ENCODE data around the gene ARRDC5. TPM values are rescaled to one million over a fixed set of nuclear protein-coding genes. Genes with fewer than 3 reads are reported as not detected.
A peak's percentile ranks its signal among the peaks of the same experiment; 100 is the strongest.

The ARRDC5 gene
- total and polyA plus RNA-seq, 2 of the 8 experiments (the other 6 are each of a cell fraction or from before 2014, with no cell fraction given): not detected

DNA sequence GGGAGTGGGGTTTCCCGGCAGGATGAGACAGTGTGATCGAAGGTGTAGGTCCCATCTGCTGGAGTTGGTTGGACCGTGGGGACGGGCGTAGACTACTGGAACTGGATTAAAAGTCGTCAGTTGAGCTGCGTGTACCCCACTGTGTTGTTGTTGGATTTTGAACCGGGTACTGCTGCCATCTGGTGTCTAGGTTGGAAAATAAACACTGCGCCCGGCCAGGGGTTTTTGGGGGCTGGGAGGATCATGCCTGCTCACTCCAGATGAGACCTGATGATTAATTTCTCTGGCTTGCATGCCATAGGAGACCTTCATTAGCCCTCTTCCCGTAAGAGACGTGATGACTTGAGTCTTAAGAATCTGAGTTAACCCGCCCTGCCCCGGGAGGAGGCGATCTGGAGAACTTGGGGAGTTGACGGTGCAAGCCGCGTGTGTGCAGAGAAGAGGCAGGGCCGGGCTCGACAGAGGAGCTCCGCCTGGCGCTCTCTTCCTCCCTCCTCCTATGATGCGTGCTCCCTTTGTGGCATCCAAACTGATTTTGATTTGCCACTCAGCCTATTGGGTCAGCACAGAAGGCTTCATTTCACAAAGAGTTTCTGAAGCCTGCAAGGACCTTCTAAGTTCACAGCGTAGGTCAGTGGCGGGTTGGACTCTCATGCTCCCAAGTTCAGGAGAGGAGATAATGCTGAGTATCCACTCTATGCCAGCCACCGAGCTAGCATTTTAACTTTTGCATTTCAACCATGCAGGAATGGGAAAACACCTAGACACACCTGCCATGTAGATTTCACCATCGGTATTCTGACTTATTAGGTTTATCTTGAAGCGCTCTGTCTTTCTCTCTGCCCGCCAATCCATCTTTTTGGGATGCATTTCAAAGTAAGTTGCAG lies 9.3 kb upstream of the ARRDC5 start:
- H3K9me3 ChIP-seq (ENCODE audit: insufficient read depth in 2 of 2, low read depth in 1 of 2, low read length in 1 of 2): no peaks in the 10 kb centered on the region
- POLR2A ChIA-PET (ENCODE audit: partially characterized antibody): interaction anchor here (0.8 to 2.5 kb wide), 8 partner anchors 15 to 365 kb away, joined by 3 to 5 read pairs (median 4); partner anchors contain the start of gene PLIN3
- no peak overlapping the region for H2BK12ac ChIP-seq (ENCODE audit: low read depth, low read length)
- H3K27ac ChIP-seq (ENCODE audit: low read depth, low read length): no peak overlapping the region
- no peak overlapping the region for H3K23ac ChIP-seq (ENCODE audit: insufficient read length)
- no peak overlapping the region for H3K9ac ChIP-seq (replicated peaks in 1 of 4; ENCODE audit: extremely low read depth in 1 of 4, low read depth in 3 of 4, low read length in 3 of 4)
- H4K20me1 ChIP-seq (replicated peaks in 1 of 2; ENCODE audit: control insufficient read depth in 1 of 2, insufficient read depth in 2 of 2, low read length in 2 of 2): peaks cover 5 to 24% of the 10 kb centered on the region in 2 experiments
- H2BK120ac ChIP-seq (replicated peaks; ENCODE audit: low read depth, low read length): no peak overlapping the region
- no peak overlapping the region for H3K4ac ChIP-seq (replicated peaks; ENCODE audit: insufficient read length, low read depth, low read length)
- peaks cover 5% of the 10 kb centered on the region; the same call in 1 of the 2 replicates for H3K79me1 ChIP-seq (ENCODE audit: low read depth, low read length)
- H2BK15ac ChIP-seq (ENCODE audit: low read length): peak overlapping the region; percentile 81; the same call in 1 of the 2 replicates
- H3K36me3 ChIP-seq (ENCODE audit: control insufficient read depth in 2 of 4, insufficient read depth in 4 of 4, low read length in 3 of 4): peaks cover 4 to 22% (median 10%) of the 10 kb centered on the region in 4 experiments; a peak in 5 of 8 replicates
- no peak overlapping the region for H4K91ac ChIP-seq (replicated peaks; ENCODE audit: insufficient read length, low read length)
- H3K4me2 ChIP-seq (ENCODE audit: insufficient read depth in 1 of 2, low read depth in 2 of 2, low read length in 2 of 2): peak overlapping the region; percentile 43 to 75; a peak in 3 of 4 replicates
- 77% methylated on average over 29 of the region's 29 CpGs; no CpG with 5 or more reads in 1 of the 2 experiments for WGBS, 2 experiments (ENCODE audit: extremely low coverage in 1 of 2, insufficient coverage in 1 of 2, insufficient read length in 1 of 2, insufficient replicate concordance in 2 of 2, low coverage in 1 of 2, low lambda C conversion rate in 2 of 2, missing lambda C conversion rate in 1 of 2)
- H2BK5ac ChIP-seq (ENCODE audit: low read depth, low read length): no peak overlapping the region
- H2AK5ac ChIP-seq (ENCODE audit: low read depth, low read length): no peak overlapping the region
- H3K23me2 ChIP-seq (ENCODE audit: low read depth, low read length): peaks cover 8% of the 10 kb centered on the region
- H4K8ac ChIP-seq (ENCODE audit: extremely low read depth, insufficient read depth, low read length): peak overlapping the region; percentile 58; the same call in 1 of the 2 replicates
- H2AFZ ChIP-seq (ENCODE audit: low read length): no peak overlapping the region
- peak; percentile 49 to 80 for DNase-seq (ENCODE audit: low read depth in 1 of 2, low spot score in 2 of 2)
- no peaks in the 10 kb centered on the region; a peak in 2 of 7 replicates for H3K27me3 ChIP-seq (replicated peaks in 1 of 4; ENCODE audit: control insufficient read depth in 3 of 4, extremely low read depth in 1 of 4, insufficient read depth in 3 of 4, low read length in 3 of 4)
- no peak overlapping the region for H3K56ac ChIP-seq (replicated peaks; ENCODE audit: insufficient read length, low read depth, low read length)
- no peak overlapping the region for H4K5ac ChIP-seq (ENCODE audit: insufficient read length, low read depth, low read length)
- FAIRE-seq: peak; percentile 88
- H3K18ac ChIP-seq (ENCODE audit: extremely low read depth, low read length): no peak overlapping the region
- H2BK20ac ChIP-seq (ENCODE audit: low read length): no peak overlapping the region
- H3K14ac ChIP-seq (ENCODE audit: insufficient read length): no peak overlapping the region
- peak overlapping the region in 2 of 4 experiments; percentile 10 to 83; a peak in 1 of 8 replicates for H3K4me3 ChIP-seq (ENCODE audit: extremely low read depth in 1 of 4, insufficient read depth in 2 of 4, low read depth in 3 of 4, low read length in 4 of 4)
- H3K79me2 ChIP-seq (ENCODE audit: control insufficient read depth in 1 of 2, insufficient read depth in 2 of 2, low read length in 2 of 2): peaks cover 4 to 59% of the 10 kb centered on the region in 2 experiments; a peak in 3 of 4 replicates
- H3K4me1 ChIP-seq (replicated peaks in 1 of 4; ENCODE audit: control insufficient read depth in 3 of 4, insufficient read depth in 4 of 4, low read length in 3 of 4): peaks cover 0 to 14% (median 11%) of the 10 kb centered on the region in 4 experiments; a peak in 6 of 7 replicates
- CTCF ChIA-PET (ENCODE audit: partially characterized antibody): interaction anchor here (0.6 to 6.9 kb wide), 39 partner anchors 9 to 1230 kb away, joined by 3 to 111 read pairs (median 4); partner anchors contain the start of genes ARRDC5, PLIN3 and TICAM1
- TF ChIP-seq, protein P1, sequence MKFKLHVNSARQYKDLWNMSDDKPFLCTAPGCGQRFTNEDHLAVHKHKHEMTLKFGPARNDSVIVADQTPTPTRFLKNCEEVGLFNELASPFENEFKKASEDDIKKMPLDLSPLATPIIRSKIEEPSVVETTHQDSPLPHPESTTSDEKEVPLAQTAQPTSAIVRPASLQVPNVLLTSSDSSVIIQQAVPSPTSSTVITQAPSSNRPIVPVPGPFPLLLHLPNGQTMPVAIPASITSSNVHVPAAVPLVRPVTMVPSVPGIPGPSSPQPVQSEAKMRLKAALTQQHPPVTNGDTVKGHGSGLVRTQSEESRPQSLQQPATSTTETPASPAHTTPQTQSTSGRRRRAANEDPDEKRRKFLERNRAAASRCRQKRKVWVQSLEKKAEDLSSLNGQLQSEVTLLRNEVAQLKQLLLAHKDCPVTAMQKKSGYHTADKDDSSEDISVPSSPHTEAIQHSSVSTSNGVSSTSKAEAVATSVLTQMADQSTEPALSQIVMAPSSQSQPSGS (IDR thresholded peaks at IDR 0.05; ENCODE audit: low read length): no peak
- TF ChIP-seq EP300 (IDR thresholded peaks at IDR 0.05; ENCODE audit: borderline replicate concordance in 1 of 2, low read depth in 2 of 2, low read length in 2 of 2) (no peak), NRF1 (IDR thresholded peaks at IDR 0.05; ENCODE audit: low read depth, low read length) (no peak), KDM4A (IDR thresholded peaks at IDR 0.05; ENCODE audit: low read depth, low read length, severe bottlenecking) (no peak), HDAC2 (IDR thresholded peaks at IDR 0.05; ENCODE audit: borderline replicate concordance in 1 of 2, low read depth in 2 of 2, low read length in 2 of 2) (no peak), YY1 (IDR thresholded peaks at IDR 0.05; ENCODE audit: low read depth, low read length) (no peak), KDM1A (IDR thresholded peaks at IDR 0.05; ENCODE audit: borderline replicate concordance, low read length) (no peak)

Data from H1 (cell line).